Activated T-helper 2 cell treated with anti-CD3 and anti-CD28 coated beads, Interferon-gamma antibody, Interleukin-2, Interleukin-4, amounts not matched to agents 10 μg/mL and 5 μg/mL and 100 μg/mL, durations not matched to agents 14 hours and 24 hours and 36 hours (primary cell): ENCODE results near the gene SNAP29. TPM values are rescaled to one million over a fixed set of nuclear protein-coding genes. Genes with fewer than 3 reads are reported as not detected.
"Not testable (repeated sequence)": the region's sequence is repeated elsewhere in the genome, so short reads cannot be mapped to it uniquely, and the experiment has no call there.

Source experiments
- DNase-seq: peaks from one replicate; pipeline ENCODE4 v3.0.0; 2021; ENCODE audit warnings: low spot score
- H3K27ac Mint-ChIP-seq: one replicate; pipeline ENCODE4 v1.8.0; 2021; ENCODE audit warnings: mixed read lengths
- H3K27me3 Mint-ChIP-seq: one replicate; pipeline ENCODE4 v1.8.0; 2021; ENCODE audit warnings: low read depth, mixed read lengths
- H3K36me3 Mint-ChIP-seq: one replicate; pipeline ENCODE4 v1.8.0; 2021; ENCODE audit warnings: low read depth, mixed read lengths
- H3K4me1 Mint-ChIP-seq: one replicate; pipeline ENCODE4 v1.8.0; 2021; ENCODE audit warnings: low read depth, mixed read lengths
- H3K4me3 Mint-ChIP-seq: one replicate; pipeline ENCODE4 v1.8.0; 2021; ENCODE audit warnings: low read depth, mild to moderate bottlenecking, moderate library complexity, mixed read lengths
- H3K9me3 Mint-ChIP-seq: one replicate; pipeline ENCODE4 v1.8.0; 2021; ENCODE audit warnings: mixed read lengths
- intact Hi-C: fragments of 100-400 bp; cut with micrococcal nuclease; formaldehyde crosslinking; loops from one replicate; pipeline ENCODE4 v1.15.1; 2023
- total RNA-seq: library from RNA; stranded (reverse); gene quantifications from 2 replicates; pipeline ENCODE4 v1.2.3, GENCODE V29; 2022

SNAP29 gene
- total RNA-seq, 1 donor from 2014 or later = 31.4 TPM

DNA sequence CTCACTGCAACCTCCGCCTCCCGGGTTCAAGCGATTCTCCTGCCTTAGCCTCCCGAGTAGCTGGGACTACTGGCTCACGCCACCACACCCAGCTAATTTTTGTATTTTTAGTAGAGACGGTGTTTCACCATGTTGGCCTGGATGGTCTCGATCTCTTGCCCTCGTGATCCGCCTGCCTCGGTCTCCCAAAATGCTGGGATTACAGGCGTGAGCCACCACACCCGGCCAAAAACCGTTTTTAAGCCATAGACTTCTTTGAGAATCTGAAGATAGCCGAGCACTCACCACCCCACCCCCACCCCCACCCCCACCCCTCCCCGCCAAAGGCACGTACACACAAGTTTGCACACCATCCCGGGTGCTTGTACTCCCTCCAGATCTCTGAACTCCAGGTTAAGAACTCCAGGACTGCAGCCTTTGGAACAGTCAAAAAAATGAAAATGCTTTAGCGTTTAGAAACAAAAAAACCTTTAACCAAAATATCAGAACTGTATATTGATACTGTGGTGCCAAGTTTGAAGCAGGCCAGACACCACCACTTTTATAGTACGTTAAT is 59.9 kb downstream of the SNAP29 start:
- DNase-seq = no peak

DNA sequence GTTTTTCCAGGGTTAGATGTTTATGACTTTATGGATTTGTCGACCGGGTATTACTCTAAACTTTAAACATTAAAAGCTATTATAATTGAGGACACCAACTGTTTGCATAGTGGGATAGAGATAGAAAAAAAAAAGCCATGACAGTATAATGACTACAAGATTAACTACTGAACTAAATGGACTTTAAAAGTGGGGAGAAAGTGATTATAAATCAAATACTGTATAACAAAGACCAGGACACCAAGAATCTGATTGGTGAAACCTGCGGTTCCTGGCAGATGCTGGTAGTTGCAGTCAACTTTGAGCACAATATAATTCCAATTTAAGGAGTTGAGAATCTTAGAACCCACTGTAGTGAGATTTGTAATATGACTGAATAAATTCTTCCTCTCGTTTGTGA is 60.9 kb downstream of the SNAP29 start:
- intact Hi-C loops = loop anchor here (5.0 kb wide), 1 partner anchor 83 kb away; the partner anchor contains the start of gene THAP7
- Mint-ChIP-seq H3K27me3 (peaks cover under 1% of the 10 kb centered on the region), H3K4me3 (peak overlapping the region; percentile 94), H3K27ac (no peak overlapping the region), H3K36me3 (peaks cover 39% of the 10 kb centered on the region), H3K4me1 (peaks cover 30% of the 10 kb centered on the region), H3K9me3 (no peaks in the 10 kb centered on the region)
- no peak for DNase-seq

More for the DNA sequence above, 59.9 kb downstream of the SNAP29 start:
- Mint-ChIP-seq H3K27ac (peak overlapping the region; percentile 82), H3K4me3 (peak overlapping the region; percentile 94), H3K36me3 (peaks cover 39% of the 10 kb centered on the region), H3K9me3 (no peaks in the 10 kb centered on the region), H3K4me1 (peaks cover 30% of the 10 kb centered on the region), H3K27me3 (peaks cover 3% of the 10 kb centered on the region)
- intact Hi-C loops = loop anchor here (5.0 kb wide), 1 partner anchor 84 kb away; the partner anchor contains the start of gene THAP7

DNA sequence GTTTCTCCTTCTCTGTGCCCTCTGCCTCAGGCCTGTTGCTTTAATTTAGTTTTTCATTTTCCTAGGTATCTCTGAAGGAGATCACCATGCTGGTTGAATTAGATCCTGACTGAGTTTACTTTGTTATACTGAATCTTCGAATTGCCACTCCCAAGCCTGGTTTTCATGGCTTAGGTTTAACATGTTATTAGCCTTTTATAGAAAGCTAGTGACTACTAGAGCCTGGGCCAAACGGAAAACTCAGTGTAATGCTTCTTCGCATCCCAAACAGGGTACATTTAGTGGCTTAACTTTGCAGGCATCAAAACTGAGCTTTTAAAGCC is 62.0 kb downstream of the SNAP29 start:
- Mint-ChIP-seq H3K27ac (peak overlapping the region; percentile 10), H3K4me1 (peaks cover 35% of the 10 kb centered on the region), H3K36me3 (peaks cover 46% of the 10 kb centered on the region), H3K27me3 (no peaks in the 10 kb centered on the region), H3K9me3 (no peaks in the 10 kb centered on the region), H3K4me3 (peak overlapping the region; percentile 94)
- DNase-seq = no peak
- intact Hi-C loops = no loop called here

DNA sequence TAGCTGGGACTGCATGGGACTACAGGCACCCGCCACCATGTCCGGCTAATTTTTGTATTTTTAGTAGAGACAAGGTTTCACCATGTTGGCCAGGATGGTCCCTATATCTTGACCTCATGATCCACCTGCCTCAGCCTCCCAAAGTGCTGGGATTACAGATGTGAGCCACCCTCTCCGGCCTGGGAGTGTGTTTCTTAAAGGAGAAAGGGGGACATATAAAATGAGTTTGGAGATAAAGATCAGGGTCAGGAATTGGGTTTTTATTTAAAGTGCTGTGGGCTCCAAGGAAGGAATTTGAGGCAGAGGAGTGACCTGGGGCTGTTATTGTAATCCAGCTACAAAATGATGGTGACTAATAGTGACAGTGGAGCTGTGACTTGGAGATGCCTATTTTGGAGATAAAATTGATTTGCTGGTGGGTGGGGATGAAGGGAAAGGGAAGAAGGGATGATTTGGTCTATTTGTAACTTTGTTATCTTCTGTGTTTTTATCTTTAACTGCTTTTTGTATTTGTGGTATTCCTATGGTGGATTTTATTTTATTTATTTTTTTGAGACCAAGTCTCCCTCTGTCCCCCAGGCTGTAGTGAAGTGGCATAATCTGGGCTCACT is 63.4 kb downstream of the SNAP29 start:
- Mint-ChIP-seq H3K27ac (peak overlapping the region; percentile 13), H3K27me3 (no peaks in the 10 kb centered on the region), H3K4me3 (peak overlapping the region; percentile 3), H3K4me1 (peaks cover 36% of the 10 kb centered on the region), H3K36me3 (peaks cover 54% of the 10 kb centered on the region), H3K9me3 (no peaks in the 10 kb centered on the region)
- DNase-seq = no peak
- intact Hi-C loops = no loop called here

DNA sequence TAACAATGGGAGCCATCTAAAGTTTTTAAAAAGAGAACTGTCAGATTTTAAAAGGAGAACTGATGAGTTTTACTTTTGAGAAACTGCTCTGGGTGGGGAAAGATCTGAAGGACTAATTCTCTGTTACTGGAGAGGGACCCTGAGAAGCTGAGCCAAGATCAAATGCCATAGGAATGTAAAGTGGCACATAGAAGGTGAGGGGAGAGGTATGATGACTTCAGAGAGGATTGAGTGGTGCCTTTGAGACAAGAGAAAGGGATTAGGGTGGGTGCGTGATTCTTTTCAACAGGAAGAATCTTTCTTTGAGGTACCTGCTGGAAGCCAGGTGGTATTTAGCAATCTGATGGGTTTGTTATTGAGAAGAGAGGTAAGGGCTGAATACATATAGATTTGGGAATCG is 67.4 kb downstream of the SNAP29 start:
- Mint-ChIP-seq H3K9me3 (no peaks in the 10 kb centered on the region), H3K4me1 (peaks cover 20% of the 10 kb centered on the region), H3K36me3 (peaks cover 45% of the 10 kb centered on the region), H3K27me3 (no peaks in the 10 kb centered on the region), H3K27ac (peak overlapping the region; percentile 1), H3K4me3 (no peak overlapping the region)
- DNase-seq = no peak
- intact Hi-C loops = no loop called here

DNA sequence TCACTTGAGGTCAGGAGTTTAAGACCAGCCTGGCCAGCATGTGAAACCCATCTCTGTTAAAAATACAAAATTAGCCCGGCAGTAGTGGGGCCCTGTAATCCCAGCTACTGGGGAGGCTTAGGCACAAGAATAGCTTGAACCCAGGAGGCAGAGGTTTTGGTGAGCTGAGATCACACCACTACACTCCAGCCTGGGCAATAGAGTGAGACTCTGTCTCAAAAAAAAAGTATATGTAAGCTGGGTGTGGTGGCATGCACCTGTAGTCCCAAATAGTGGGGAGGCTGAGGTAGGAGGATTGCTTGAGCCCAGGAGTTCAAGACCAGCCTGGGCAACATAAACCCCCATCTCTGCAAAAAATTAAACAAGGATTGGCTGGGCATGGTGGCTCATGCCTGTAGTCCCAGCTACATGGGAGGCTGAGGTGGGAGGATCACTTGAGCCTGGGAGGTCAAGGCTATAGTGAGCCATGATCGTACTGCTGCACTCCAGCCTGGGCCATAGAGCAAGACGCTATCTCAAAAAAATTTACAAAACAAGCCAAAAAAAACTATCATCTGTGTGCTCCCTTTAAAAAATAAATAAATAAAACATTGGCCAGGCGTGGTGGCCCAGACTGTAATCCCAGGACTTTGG is 69.2 kb downstream of the SNAP29 start:
- H3K4me1 Mint-ChIP-seq = peaks cover 12% of the 10 kb centered on the region
- H3K27me3 Mint-ChIP-seq = no peaks in the 10 kb centered on the region
- no peak for DNase-seq
- peaks cover 39% of the 10 kb centered on the region for H3K36me3 Mint-ChIP-seq
- intact Hi-C loops = no loop called here
- H3K27ac Mint-ChIP-seq = no peak overlapping the region
- no peak overlapping the region for H3K4me3 Mint-ChIP-seq
- H3K9me3 Mint-ChIP-seq = no peaks in the 10 kb centered on the region

DNA sequence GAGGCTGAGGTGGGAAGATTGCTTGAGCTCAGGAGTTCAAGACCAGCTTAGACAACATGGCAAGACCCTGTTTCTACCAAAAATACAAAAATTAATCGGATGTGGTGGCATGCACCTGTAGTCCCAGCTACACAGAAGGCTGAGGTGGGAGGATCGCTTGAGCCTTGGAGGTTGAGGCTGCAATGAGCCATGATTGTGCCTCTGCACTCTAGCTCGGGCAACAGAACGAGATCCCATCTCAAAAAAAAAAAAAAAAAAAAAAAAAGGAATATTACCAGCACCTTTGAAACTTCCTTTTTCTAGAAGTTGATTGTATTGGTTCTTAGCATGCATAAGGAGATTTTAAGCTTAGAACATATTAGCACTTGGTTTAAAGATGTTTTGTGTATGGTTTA is 69.8 kb downstream of the SNAP29 start:
- no peak overlapping the region for H3K27ac Mint-ChIP-seq
- intact Hi-C loops = no loop called here

DNA sequence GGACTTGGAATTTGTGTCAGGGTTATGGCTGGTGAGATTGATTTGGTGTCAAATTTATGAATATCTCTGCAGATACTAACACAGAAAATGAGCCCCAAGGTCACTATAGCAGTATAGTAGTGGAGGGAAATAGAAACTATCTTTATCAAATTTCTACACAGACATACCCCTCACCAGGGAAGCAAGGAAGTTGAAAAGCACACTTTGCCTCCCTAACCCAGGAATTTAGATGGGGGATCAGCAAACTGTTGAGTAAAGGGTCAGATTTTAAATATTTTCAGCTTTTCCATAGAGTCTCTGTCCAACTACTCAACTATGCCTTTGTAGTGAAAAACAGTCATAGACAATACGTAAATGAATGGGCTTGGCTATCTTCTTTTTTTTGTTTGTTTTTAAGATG is 71.2 kb downstream of the SNAP29 start:
- H3K4me1 Mint-ChIP-seq = peaks cover 12% of the 10 kb centered on the region
- H3K9me3 Mint-ChIP-seq = no peaks in the 10 kb centered on the region
- H3K27me3 Mint-ChIP-seq = no peaks in the 10 kb centered on the region
- intact Hi-C loops = no loop called here
- H3K4me3 Mint-ChIP-seq = no peak overlapping the region
- H3K27ac Mint-ChIP-seq = no peak overlapping the region
- no peak for DNase-seq
- H3K36me3 Mint-ChIP-seq = peaks cover 52% of the 10 kb centered on the region

More for the DNA sequence above, 69.8 kb downstream of the SNAP29 start:
- Mint-ChIP-seq H3K36me3 (peaks cover 40% of the 10 kb centered on the region), H3K4me1 (peaks cover 12% of the 10 kb centered on the region), H3K9me3 (no peaks in the 10 kb centered on the region), H3K27me3 (no peaks in the 10 kb centered on the region), H3K4me3 (no peak overlapping the region)
- no peak for DNase-seq

DNA sequence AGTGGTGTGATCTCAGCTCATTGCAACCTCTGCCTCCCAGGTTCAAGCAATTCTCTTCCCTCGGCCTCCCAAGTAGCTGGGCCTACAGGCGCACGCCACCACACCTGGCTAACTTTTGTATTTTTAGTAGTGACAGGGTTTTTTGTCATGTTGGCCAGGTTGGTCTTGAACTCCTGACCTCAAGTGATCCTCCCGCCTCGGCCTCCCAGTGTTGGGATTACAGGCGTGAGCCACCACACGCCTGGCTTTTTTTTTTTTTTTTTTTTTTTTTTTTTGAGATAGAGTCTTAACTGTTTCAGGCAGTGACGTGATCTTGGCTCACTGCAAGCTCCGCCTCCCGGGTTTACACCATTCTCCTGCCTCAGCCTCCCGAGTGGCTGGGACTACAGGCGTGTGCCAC is 71.6 kb downstream of the SNAP29 start:
- H3K27me3 Mint-ChIP-seq, DNase-seq, H3K27ac Mint-ChIP-seq, H3K9me3 Mint-ChIP-seq, H3K4me3 Mint-ChIP-seq, intact Hi-C loops: not testable (repeated sequence)
- Mint-ChIP-seq H3K36me3 (peaks cover 54% of the 10 kb centered on the region), H3K4me1 (peaks cover 11% of the 10 kb centered on the region)

DNA sequence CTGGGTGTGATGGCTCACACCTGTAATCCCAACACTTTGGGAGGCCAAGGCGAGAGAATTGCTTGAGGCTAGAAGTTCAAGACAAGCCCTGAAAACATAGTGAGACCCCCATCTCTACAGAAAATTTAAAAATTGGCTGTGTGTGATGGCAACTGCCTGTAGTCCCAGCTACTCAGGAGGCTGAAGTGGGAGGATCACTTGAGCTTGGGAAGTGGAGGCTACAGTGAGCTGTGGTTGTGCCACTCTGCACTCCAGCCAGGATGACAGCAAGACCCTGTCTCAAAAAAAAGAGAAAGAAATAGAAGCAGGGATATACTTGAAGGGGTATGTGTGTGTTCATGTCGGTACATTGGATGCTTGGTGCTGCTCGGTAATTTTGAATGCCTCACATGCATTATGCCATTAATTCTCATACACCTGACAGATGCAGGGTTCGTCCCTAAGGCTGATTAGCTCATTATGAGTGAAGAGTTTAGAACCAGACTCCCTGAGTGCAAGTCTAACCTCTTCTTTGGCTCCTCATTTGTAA is 72.4 kb downstream of the SNAP29 start:
- Mint-ChIP-seq H3K4me3 (no peak overlapping the region), H3K27me3 (no peaks in the 10 kb centered on the region), H3K9me3 (no peaks in the 10 kb centered on the region), H3K27ac (no peak overlapping the region), H3K36me3 (peaks cover 51% of the 10 kb centered on the region), H3K4me1 (peaks cover 6% of the 10 kb centered on the region)
- intact Hi-C loops = no loop called here
- no peak for DNase-seq

DNA sequence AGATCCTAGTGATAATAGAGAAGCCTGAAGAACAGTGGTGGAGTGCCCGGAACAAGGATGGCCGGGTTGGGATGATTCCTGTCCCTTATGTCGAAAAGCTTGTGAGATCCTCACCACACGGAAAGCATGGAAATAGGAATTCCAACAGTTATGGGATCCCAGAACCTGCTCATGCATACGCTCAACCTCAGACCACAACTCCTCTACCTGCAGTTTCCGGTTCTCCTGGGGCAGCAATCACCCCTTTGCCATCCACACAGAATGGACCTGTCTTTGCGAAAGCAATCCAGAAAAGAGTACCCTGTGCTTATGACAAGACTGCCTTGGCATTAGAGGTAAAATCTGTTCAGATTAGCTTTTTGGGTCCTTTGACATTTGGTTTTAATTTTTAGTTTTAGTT is 75.1 kb downstream of the SNAP29 start:
- no peak for DNase-seq
- peaks cover 57% of the 10 kb centered on the region for H3K36me3 Mint-ChIP-seq
- H3K9me3 Mint-ChIP-seq = no peaks in the 10 kb centered on the region
- intact Hi-C loops = no loop called here
- H3K4me3 Mint-ChIP-seq = no peak overlapping the region
- no peak overlapping the region for H3K27ac Mint-ChIP-seq
- H3K4me1 Mint-ChIP-seq = peaks cover 14% of the 10 kb centered on the region
- no peaks in the 10 kb centered on the region for H3K27me3 Mint-ChIP-seq

DNA sequence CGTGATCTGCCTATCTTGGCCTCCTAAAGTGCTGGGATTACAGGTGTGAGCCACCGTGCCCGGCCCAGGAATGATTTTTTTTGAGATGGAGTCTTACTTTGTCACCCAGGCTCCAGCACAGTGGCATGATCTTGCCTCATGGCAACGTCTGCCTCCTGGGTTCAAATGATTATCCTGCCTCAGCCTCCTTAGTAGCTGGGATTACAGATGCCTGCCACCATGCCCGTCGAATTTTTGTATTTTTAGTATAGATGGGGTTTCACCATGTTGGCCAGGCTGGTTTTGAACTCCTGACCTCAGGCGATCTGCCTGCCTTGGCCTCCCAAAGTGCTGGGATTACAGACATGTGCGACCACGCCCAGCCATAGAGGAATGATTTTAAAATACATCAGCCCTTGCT is 76.2 kb downstream of the SNAP29 start:
- Mint-ChIP-seq H3K4me1 (peaks cover 16% of the 10 kb centered on the region), H3K36me3 (peaks cover 59% of the 10 kb centered on the region)
- intact Hi-C loops, H3K9me3 Mint-ChIP-seq, DNase-seq, H3K27ac Mint-ChIP-seq, H3K27me3 Mint-ChIP-seq, H3K4me3 Mint-ChIP-seq: not testable (repeated sequence)
